Activated effector memory CD4-positive, alpha-beta T cell treated with Interleukin-2 at 50 U/mL for 16 hours (primary cell): ENCODE data around the gene DUSP23.

Experiments
- DNase-seq: peaks from one replicate; pipeline ENCODE4 v3.0.0-alpha.2; 2020

Gene DUSP23

GRCh38 chr1:159786966-159787365 lies 6.2 kb downstream of the DUSP23 start:
- DNase-seq = no peak

GRCh38 chr1:159790237-159790917 lies 9.6 kb downstream of the DUSP23 start:
- no peak for DNase-seq

DNA sequence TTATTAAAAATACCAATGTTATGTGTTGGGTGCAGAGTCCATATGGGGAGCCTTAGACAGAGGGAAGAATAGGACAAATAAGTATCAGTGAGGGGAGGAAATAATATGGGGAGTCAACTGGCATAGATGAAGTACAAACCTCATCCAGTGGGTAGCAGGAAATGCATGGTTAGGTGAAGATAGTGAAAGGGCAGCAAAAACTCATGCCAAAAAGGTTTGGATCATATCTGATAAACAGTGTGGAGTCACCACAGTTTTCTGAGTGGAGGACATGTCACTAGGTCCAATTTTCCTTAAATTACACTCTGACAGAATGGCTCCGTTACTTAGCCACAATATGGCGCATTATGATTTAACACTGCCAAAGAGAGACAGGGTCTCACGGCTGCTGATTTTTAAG lies 10.3 kb downstream of the DUSP23 start:
- no peak for DNase-seq

- DNase-seq = no peak
Observed at GRCh38 chr1:159791461-159791860, 10.7 kb downstream of the DUSP23 start.

- DNase-seq = no peak
Observed at GRCh38 chr1:159795534-159795933, 14.8 kb downstream of the DUSP23 start.

DNA sequence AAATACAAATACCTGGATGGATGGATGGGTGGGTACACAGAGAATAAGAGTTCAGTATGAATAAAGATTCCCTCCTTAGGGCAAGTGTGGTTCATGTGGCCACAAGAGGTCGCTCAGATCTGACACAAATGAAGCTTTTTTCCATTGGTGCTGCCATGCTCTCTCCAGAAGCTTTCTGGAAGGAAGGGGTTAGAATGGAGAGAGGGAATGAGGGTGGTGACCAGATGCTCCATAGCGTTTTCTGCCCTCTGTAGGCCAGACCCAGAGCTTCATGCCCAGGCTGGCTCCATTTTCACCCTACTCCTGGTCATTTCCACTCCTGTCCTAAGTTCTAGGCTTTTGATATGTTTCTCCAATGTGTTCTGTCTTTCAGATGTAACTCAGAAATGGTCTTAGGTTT lies 18.1 kb downstream of the DUSP23 start:
- peak; percentile 14 for DNase-seq

DNA sequence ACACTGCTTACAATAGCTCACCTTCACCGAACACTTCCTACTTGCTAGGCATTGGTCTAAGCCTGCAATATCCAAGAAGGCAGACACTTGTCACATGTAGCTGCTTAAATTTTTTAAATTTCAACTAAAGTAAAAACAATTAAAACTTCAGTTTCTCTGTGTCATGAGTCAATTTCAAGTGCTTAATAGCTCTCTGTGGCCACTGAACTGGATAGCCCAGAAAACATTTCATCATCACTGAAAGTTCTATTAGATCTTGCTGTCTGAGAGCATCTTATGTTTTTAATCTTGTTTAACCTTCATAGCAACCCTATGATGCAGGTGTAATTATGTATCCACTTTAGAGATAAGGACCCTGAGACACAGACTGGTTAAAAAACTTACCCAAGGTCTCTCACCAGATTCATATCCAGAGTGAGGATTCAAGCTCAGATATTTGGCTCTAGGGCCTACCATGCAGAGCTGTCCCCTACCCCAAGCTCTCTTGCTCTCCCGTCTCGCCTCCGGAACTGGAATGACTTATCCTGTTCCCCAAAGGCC lies 18.8 kb downstream of the DUSP23 start:
- DNase-seq = no peak

GRCh38 chr1:159800177-159800930 lies 19.6 kb downstream of the DUSP23 start:
- DNase-seq = no peak

GRCh38 chr1:159802111-159802510 lies 21.3 kb downstream of the DUSP23 start, which contains the start of gene FCRL6:
FCRL6 (plus strand) TSS chr1:159802360; CDS start chr1:159802425, 65 bp downstream.
- no peak for DNase-seq

- no peak for DNase-seq
Observed at GRCh38 chr1:159803956-159804689, 23.4 kb downstream of the DUSP23 start.

DNA sequence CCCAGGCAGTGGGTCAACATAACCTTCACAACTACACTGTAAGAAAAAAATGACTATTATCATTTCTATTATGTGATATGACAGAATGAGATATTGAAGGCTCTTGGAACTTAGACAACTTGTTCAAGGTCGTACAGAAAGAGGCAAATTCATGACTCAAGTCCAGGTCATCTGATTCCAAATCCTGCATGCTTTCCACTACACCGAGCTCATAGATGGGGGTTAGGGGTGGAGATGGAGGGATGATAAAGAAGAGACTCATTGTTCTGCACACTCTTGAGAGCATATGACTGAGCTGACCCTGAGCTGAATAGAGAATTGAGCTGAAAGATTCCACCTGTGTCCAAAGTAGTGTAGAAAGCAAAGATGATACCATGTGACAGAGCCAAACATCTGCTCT lies 24.2 kb downstream of the DUSP23 start:
- DNase-seq = no peak

GRCh38 chr1:159815926-159816325 lies 35.2 kb downstream of the DUSP23 start:
- no peak for DNase-seq

DNA sequence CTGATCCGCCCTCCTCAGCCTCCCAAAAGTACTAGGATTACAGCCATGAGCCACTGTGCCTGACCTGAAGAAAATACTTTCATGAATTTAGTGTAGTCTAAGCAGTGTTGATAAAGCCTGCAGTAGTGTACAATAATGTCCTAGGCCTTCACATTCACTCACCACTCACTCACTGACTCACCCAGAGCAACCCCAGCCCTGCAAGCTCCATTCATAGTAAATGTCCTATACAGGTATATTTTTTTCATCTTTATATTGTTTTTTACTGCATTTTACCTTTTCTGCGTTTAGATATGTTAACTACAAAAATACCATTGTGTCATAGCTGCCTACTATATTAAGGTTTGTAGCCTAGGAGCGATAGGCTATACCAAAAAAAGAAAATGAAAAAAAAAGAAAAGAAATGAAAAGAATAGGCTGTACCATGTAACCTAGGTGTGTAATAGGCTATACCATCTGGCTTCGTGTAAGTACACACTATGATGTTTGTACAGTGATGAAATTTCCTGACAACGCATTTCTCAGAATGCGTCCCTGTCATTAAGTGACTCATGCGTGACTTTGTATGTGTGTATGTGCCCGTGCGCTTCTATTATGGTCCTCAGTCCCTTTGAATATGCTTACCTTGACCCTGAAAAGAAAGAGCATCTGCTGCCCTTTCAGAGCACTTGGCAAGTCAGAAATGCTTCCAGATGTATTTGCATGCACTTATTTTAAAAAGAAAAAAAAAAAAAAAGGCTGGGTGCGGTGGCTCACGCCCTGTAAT lies 36.7 kb downstream of the DUSP23 start:
- no peak for DNase-seq

DNA sequence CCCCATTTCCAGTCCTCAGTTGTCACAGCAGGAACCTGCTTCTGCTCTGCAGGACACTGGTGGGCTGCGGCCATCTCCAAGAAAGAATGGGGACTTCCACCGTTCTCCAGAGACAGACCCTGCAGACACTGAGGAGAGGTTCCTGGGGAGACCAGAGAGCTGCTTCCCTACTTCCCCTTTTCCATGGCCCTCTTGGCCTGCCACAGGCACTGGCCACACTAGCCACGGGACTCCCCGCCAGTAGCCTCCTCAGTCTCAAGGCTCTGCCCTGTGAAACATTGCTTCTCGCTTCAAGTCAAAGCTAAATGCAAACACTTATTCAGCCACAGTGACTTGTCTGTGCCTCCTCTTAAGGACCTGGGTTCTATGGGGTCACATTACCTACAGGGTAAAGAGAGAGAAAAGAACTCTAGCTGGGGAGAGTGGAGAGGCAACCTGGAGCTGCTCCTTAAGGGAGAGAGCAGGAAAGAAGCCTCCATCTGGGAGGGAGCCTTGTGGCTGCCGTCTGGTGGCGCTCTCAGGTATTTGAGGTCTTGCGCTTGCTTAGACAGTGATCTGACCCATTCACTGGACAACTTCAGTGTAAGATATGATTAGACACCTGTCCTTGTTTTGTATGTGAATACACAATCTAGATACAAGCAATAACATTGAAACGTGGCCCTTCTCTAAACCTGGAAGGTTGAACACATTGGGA lies 40.6 kb downstream of the DUSP23 start:
- no peak for DNase-seq

- no peak for DNase-seq
Observed at GRCh38 chr1:159823406-159823805, 42.6 kb downstream of the DUSP23 start.

- no peak for DNase-seq
Observed at GRCh38 chr1:159825564-159825963, 44.8 kb downstream of the DUSP23 start.

DNA sequence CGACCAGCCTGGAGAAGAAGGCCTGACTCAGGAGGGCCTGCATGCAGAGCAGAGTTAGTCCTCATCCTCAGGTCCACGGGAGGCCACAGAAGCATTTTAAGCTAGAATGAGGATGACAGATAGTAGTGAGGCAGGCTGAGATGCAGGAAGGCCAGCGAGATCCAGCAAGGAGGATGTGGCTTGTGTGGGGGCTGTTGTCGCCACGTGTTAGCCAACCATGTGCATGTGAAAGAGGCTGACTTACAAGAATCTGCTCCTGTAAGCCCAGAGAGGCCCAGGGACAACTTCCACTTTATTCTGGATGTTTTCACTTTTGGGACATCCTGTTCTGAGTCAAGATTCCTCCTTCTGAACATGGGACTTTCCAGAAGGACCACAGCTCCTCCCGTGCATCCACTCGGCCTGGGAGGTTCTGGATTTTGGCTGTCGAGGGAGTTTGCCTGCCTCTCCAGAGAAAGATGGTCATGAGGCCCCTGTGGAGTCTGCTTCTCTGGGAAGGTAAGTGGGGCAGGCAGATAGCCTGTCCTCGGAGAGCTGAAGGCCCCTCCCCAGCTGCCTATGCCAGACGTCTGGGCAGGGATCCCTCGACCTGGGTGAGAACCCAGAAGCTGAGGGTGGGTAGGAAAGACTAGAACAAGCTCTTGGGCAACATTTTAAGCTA lies 45.8 kb downstream of the DUSP23 start, which contains the start of gene SLAMF8:
Gene SLAMF8 (plus strand): TSS at position 433 of the 661 bp plus-strand sequence. CDS start 26 bp downstream, at position 459.
- peak; percentile 26 for DNase-seq

DNA sequence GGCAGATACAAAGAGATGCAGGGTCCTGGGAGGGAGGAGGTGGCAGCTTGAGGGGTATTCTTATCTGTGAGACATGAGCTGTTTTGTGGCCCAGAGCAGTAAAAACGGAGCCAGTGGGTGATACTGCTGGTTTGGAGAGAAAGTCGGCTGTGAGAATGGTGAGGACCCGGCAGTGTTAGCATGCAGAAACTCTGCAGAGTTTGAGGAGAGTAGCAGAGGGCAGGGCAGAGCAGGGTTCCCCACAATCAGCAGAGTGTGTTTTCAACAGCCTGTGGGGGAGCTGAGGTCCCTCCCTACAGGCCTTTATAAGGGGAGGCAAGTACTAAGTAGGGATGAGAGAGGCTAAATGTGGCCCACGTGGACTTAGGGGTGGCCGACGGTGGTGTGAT lies 46.3 kb downstream of the DUSP23 start:
- no peak for DNase-seq

DNA sequence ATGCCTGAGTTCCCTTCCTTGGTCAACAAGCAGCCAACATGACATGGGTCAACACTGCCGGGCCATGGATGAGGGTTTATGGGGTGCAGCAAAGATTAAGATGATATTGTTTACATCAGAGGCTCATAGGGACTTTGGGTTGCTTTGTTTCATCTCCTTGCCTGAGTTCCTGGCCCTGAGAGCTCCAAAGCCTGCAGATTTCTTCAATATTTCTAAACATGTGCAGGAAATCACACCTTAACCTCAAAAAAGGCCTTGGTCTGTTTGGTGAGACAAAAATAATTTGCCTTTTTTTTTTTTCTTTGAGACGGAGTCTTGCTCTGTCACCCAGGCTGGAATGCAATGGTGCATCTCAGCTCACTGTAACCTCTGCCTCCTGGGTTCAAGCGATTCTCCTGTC lies 46.8 kb downstream of the DUSP23 start:
- DNase-seq = no peak

- no peak for DNase-seq
Observed at GRCh38 chr1:159828176-159828575, 47.4 kb downstream of the DUSP23 start.

DNA sequence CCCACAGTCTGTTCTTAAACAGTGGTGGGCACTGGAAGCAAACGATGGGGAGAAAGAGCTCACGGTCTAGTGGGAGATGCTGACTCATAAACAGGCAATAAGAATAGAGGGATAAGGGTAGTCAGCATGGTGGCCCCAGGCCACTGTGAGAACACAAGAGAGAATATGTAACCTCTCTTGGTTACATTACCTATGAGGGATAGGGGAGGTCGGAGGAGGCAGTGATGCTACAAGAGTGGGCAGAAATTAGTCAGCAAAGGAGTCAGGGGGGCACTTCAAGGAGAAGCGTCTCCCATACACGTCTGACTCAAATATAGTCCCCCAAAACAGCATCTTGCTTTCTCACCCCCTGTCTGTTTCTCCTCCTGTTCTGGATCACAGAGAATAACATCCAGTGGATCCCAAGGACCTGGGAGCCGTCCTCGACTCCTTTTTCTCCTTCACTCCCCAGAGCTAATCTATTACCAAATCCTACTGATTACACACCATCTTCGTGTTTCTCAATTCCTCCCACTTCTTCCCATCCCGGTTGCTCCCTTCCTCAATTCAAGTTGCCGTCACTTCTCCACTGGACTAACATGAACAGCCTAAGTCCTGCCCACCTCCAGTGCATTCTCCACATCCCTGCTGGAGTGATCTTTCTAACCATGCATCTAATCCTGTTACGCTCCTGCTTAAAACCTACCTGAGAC lies 48.0 kb downstream of the DUSP23 start:
- no peak for DNase-seq
